GM19328 (cell line): ENCODE data around the gene CLDN7.
"Not testable (repeated sequence)": the region's sequence is repeated elsewhere in the genome, so short reads cannot be mapped to it uniquely, and the experiment has no call there.

ENCODE experiments used
- ATAC-seq: cut with Tn5 transposase; IDR thresholded peaks from one replicate; pipeline ENCODE4 v1.9.1; 2021; ENCODE audit warnings: mild to moderate bottlenecking, moderate library complexity; ENCODE audit not compliant: unreplicated experiment

CLDN7 gene

GRCh38 chr17:7256766-7257456, 5.4 kb downstream of the CLDN7 start:
- no peak for ATAC-seq

GRCh38 chr17:7254511-7254910, 7.8 kb downstream of the CLDN7 start:
- no peak for ATAC-seq

GRCh38 chr17:7253082-7253481, 9.2 kb downstream of the CLDN7 start:
- no peak for ATAC-seq

- ATAC-seq = peak; percentile 51
Measured at GRCh38 chr17:7252176-7253043, 9.9 kb downstream of the CLDN7 start, which contains the start of gene ELP5. Gene ELP5 (plus strand): TSS chr17:7252215. CDS start chr17:7252551, 336 bp downstream.

GRCh38 chr17:7251661-7252175, 10.6 kb downstream of the CLDN7 start, which contains the start of gene CTDNEP1:
Gene CTDNEP1 (minus strand): TSS chr17:7251734. CDS start chr17:7251296, 438 bp downstream.
- ATAC-seq = peak; percentile 79

- ATAC-seq = no peak
Measured at GRCh38 chr17:7250695-7251627, 11.3 kb downstream of the CLDN7 start.

- ATAC-seq = no peak
Measured at GRCh38 chr17:7249830-7250229, 12.4 kb downstream of the CLDN7 start.

GRCh38 chr17:7249214-7249613, 13.1 kb downstream of the CLDN7 start:
- no peak for ATAC-seq

GRCh38 chr17:7248796-7249195, 13.5 kb downstream of the CLDN7 start:
- no peak for ATAC-seq

- ATAC-seq = no peak
Measured at GRCh38 chr17:7246779-7247178, 15.5 kb downstream of the CLDN7 start.

- ATAC-seq = not testable (repeated sequence)
Measured at GRCh38 chr17:7243838-7244237, 18.4 kb downstream of the CLDN7 start.

- no peak for ATAC-seq
Measured at GRCh38 chr17:7243453-7243729, 18.9 kb downstream of the CLDN7 start.

- peak; percentile 40 for ATAC-seq
Measured at GRCh38 chr17:7242717-7243452, 19.4 kb downstream of the CLDN7 start.

GRCh38 chr17:7241783-7242716, 20.2 kb downstream of the CLDN7 start, which contains the start of gene GABARAP:
Gene GABARAP (minus strand): TSS chr17:7242449. CDS start chr17:7242330, 119 bp downstream.
- ATAC-seq = no peak

- no peak for ATAC-seq
Measured at GRCh38 chr17:7241090-7241733, 21.1 kb downstream of the CLDN7 start.

- ATAC-seq = no peak
Measured at GRCh38 chr17:7240375-7240774, 21.9 kb downstream of the CLDN7 start.

- ATAC-seq = peak; percentile 45
Measured at GRCh38 chr17:7239091-7240027, 22.9 kb downstream of the CLDN7 start, which contains the start of gene PHF23. Gene PHF23 (minus strand): TSS chr17:7239457. CDS start chr17:7239279, 178 bp downstream.
